Colonic mucosa (tissue), 4 donors: ENCODE data around the gene HIVEP3. TPM values are rescaled to one million over a fixed set of nuclear protein-coding genes. Genes with fewer than 3 reads are reported as not detected.
A peak's percentile ranks its signal among the peaks of the same experiment; 100 is the strongest.
"Not testable (repeated sequence)": the region's sequence is repeated elsewhere in the genome, so short reads cannot be mapped to it uniquely, and the experiment has no call there.

Experiments
- DNase-seq: peaks from one replicate; pipeline ENCODE4 v3.0.0-alpha.2; 2020
- H3K27ac ChIP-seq: fragments of 200-600 bp; one replicate; pipeline ENCODE4 v1.8.0; 2021
- H3K27me3 ChIP-seq: fragments of 200-600 bp; one replicate; pipeline ENCODE4 v1.8.0; 2021
- H3K36me3 ChIP-seq: fragments of 200-600 bp; one replicate; pipeline ENCODE4 v1.8.0; 2021
- H3K4me1 ChIP-seq: fragments of 200-600 bp; one replicate; pipeline ENCODE4 v1.8.0; 2021; ENCODE audit warnings: mild to moderate bottlenecking
- H3K4me3 ChIP-seq: fragments of 200-600 bp; one replicate; pipeline ENCODE4 v1.8.0; 2021
- H3K9ac ChIP-seq, 2 donors: one replicate each; pipeline ENCODE4 v1.7.0; 2013; ENCODE audit warnings: control low read depth in 2 of 2, low read depth in 2 of 2, low read length in 2 of 2
- H3K9me3 ChIP-seq: fragments of 200-600 bp; one replicate; pipeline ENCODE4 v1.8.0; 2021
- intact Hi-C: fragments of 100-400 bp; cut with DNase I; formaldehyde crosslinking; loops from one replicate; pipeline ENCODE4 v1.14.1; 2022
- total RNA-seq, 2 donors: library from RNA; stranded (reverse); fragmentation: NEBNext Ultra II Directional in 1 of 2; extraction: Animal tissue kit (Norgen Biotek cat#: 25700) in 1 of 2; gene quantifications; one replicate each; pipeline ENCODE4 v1.2.1, GENCODE V29; 2021
- TF ChIP-seq, protein P1 (sequence below): fragments of 200-600 bp; IDR thresholded peaks from one replicate; pipeline ENCODE4 v1.8.0; 2022; ENCODE audit warnings: antibody characterized with exemption, mild to moderate bottlenecking
- donor health status: healthy.
- donor health status: DM: no; HTN: no; CAD: no.
- donor health status: DM: no; HTN: no; CAD: no.

HIVEP3 gene
- total RNA-seq, 2 donors from 2014 or later = 1.9 to 3.3 TPM

DNA sequence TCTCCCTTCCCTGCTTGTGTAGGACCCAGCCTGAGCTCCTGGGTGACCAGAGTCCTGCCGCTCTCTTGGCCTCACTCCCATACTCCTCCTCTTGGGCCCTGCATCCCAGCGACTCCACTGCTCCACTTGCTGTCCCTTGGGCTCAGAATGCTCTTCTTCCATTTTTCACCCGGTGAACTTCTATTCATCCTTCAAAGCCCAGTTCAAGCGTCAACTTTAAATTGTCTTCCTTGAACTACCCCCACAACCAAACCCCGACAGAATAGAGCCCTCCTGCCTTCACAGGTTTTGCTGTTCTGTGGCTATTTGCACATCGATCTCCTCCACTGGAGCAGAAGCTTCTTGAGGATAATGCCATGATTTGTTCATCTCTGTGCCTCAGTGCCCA is 218.9 kb downstream of the HIVEP3 start:
- TF ChIP-seq, protein P1, sequence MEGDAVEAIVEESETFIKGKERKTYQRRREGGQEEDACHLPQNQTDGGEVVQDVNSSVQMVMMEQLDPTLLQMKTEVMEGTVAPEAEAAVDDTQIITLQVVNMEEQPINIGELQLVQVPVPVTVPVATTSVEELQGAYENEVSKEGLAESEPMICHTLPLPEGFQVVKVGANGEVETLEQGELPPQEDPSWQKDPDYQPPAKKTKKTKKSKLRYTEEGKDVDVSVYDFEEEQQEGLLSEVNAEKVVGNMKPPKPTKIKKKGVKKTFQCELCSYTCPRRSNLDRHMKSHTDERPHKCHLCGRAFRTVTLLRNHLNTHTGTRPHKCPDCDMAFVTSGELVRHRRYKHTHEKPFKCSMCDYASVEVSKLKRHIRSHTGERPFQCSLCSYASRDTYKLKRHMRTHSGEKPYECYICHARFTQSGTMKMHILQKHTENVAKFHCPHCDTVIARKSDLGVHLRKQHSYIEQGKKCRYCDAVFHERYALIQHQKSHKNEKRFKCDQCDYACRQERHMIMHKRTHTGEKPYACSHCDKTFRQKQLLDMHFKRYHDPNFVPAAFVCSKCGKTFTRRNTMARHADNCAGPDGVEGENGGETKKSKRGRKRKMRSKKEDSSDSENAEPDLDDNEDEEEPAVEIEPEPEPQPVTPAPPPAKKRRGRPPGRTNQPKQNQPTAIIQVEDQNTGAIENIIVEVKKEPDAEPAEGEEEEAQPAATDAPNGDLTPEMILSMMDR = no peak
- H3K36me3 ChIP-seq = no peaks in the 10 kb centered on the region
- H3K4me1 ChIP-seq = no peaks in the 10 kb centered on the region
- no peak for DNase-seq
- H3K4me3 ChIP-seq = no peak overlapping the region
- no peak overlapping the region for H3K27ac ChIP-seq
- H3K9ac ChIP-seq = no peak overlapping the region
- intact Hi-C loops = no loop called here
- no peaks in the 10 kb centered on the region for H3K9me3 ChIP-seq
- no peaks in the 10 kb centered on the region for H3K27me3 ChIP-seq

DNA sequence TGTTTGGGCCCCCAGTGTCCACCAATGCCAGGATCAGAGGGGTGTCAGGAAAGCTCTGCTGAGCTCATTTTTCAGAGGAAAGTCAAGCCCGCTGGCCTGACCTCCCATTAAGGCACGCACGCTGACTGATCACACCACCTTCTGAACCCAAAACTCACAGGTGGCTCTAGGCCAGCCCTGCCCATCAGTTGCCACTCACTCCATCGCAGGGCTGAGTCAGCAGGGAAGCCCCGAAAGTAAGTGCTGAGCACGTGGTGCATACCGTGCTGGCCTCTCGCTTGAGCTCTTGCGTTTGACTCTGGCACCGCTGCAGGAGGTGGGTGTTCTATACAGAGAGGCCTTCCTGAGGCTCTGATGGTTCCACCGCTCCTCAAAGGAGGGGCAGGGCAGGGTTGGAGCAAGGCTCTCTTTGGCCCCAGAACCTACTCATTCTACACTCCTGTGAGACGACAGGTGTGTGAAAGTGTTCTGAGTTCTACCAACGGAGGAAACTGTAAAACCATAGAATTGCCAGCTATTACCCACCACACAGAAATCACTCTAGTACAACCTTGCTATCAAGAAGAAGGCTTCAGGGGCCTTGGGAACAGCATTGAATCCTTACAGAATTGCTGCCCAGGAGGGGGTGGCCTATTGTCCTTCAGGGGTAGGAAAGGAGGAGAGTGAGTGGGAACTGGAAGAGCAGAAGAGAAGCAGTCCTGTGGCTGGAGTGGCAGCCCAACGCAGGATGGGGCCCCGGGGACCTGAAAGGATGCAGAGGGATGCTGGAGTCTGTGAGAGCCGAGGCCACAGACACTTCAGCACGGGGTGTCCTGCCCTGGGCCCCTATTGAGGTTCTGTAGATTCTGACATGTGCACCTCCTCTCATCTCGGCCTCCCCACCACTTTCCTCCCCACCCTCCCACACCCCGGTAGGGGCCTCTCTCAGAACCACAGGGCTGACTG is 219.5 kb downstream of the HIVEP3 start:
- no peak overlapping the region for H3K4me3 ChIP-seq
- no peaks in the 10 kb centered on the region for H3K9me3 ChIP-seq
- DNase-seq = no peak
- intact Hi-C loops = no loop called here
- H3K27ac ChIP-seq = no peak overlapping the region
- H3K27me3 ChIP-seq = no peaks in the 10 kb centered on the region
- no peaks in the 10 kb centered on the region for H3K36me3 ChIP-seq
- TF ChIP-seq, protein P1 = no peak
- no peaks in the 10 kb centered on the region for H3K4me1 ChIP-seq
- no peak overlapping the region for H3K9ac ChIP-seq

DNA sequence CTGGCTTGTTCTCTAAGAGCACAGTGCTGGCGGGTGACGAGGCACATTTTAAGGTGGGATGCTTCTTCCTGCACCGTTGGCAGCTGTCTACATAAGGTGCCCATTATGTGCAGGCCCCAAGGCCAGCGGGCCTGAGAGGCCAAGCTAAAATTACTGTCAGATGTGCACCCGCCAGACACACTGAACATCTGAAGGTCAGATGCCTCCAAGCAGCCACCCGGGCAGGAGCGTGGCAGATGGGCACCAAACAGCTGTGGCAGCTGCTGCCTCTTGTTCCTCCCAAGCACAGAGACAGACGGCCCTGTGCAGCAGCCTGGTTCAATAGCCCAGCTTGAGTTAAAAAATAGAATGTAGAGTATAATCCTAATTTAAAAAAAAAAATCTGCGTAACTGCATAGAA is 222.3 kb downstream of the HIVEP3 start:
- no peaks in the 10 kb centered on the region for H3K36me3 ChIP-seq
- no peak overlapping the region for H3K27ac ChIP-seq
- intact Hi-C loops = no loop called here
- no peak overlapping the region for H3K9ac ChIP-seq
- H3K9me3 ChIP-seq = no peaks in the 10 kb centered on the region
- TF ChIP-seq, protein P1 = no peak
- no peaks in the 10 kb centered on the region for H3K27me3 ChIP-seq
- H3K4me3 ChIP-seq = no peak overlapping the region
- no peaks in the 10 kb centered on the region for H3K4me1 ChIP-seq
- no peak for DNase-seq

DNA sequence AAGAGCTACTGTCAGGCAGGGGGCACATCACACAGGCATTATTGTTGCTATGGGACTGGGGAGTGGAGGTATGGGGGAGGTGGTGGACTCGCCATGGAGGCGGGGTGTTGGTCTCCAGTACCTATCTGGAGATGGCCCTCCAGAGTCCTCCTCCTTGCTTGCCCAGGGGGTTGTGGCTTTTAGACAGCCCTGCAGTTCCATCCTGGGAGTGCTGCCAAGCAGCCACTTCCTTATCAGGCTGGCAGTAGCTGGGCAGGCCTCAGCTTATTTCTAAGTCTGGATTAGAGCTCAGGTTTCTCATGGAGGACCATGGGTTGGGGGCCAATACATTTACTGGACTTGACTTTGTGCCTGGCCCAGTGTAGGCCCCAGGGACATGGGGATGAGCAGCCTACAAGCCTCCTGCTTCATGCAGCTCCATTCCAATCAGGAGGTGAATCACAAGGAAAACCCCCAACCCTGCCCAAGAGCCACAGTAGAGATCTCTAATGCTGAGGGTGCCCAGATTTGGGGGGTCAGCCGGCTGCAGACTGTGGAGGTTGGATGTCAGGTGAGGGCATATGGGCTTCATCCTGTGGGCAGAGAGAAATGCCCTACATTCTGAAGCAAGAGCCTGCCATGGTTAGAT is 223.5 kb downstream of the HIVEP3 start:
- no peak overlapping the region for H3K9ac ChIP-seq
- intact Hi-C loops = no loop called here
- no peaks in the 10 kb centered on the region for H3K4me1 ChIP-seq
- no peak overlapping the region for H3K4me3 ChIP-seq
- DNase-seq = peak; percentile 28
- H3K9me3 ChIP-seq = no peaks in the 10 kb centered on the region
- TF ChIP-seq, protein P1 = no peak
- H3K36me3 ChIP-seq = no peaks in the 10 kb centered on the region
- H3K27ac ChIP-seq = no peak overlapping the region
- H3K27me3 ChIP-seq = no peaks in the 10 kb centered on the region

DNA sequence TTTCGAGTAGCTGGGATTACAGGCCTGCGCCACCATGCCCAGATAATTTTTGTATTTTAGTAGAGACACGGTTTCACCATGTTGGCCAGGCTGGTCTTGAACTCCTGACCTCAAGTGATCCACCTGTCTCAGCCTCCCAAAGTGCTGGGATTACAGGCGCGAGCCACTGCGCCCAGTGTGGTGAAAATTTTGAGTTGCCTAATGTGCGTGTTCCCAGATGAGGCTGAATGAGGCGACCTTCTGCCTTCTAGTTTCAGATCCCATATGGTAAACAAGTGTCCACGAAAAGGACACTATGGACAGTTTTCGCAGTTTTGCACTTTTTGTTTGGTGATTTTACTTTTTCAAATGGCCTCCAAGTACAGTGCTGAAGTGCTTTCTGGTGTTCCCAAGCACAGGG is 226.8 kb downstream of the HIVEP3 start:
- H3K36me3 ChIP-seq, H3K9me3 ChIP-seq, DNase-seq, intact Hi-C loops, H3K27me3 ChIP-seq, H3K4me1 ChIP-seq, H3K27ac ChIP-seq, H3K4me3 ChIP-seq, H3K9ac ChIP-seq: not testable (repeated sequence)

DNA sequence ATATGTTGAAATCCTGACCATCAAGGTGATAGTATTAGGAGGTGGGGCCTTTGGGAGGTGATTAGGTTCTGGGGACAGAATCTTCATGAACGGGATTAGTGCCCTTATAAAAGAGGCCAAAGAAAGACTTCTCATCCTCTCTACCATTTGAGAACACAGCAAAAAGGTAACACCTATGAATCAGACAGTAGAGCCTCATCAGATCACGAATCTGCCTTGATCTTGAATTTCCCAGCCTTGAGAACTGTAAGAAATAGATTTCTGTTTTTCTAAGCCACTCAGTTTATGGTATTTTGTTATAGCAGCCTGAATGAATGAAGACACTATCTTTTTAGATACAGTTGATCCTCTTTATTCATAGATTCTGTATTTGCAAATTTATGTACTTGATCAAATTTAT is 227.3 kb downstream of the HIVEP3 start:
- no peaks in the 10 kb centered on the region for H3K27me3 ChIP-seq
- intact Hi-C loops = no loop called here
- H3K4me3 ChIP-seq = no peak overlapping the region
- no peak overlapping the region for H3K27ac ChIP-seq
- DNase-seq = no peak
- no peak overlapping the region for H3K9ac ChIP-seq
- no peaks in the 10 kb centered on the region for H3K36me3 ChIP-seq
- H3K9me3 ChIP-seq = no peaks in the 10 kb centered on the region
- TF ChIP-seq, protein P1 = no peak
- H3K4me1 ChIP-seq = no peaks in the 10 kb centered on the region
